DMS153 (cell line): Measurements from ENCODE around the gene CDA.

ENCODE experiments used
- DNase-seq: peaks from one replicate; lab custom pipeline; 2025; lab: John Stamatoyannopoulos, UW

CDA gene

GRCh38 chr1:20588634-20589225 lies at the start of gene CDA:
Gene CDA, plus strand, starts transcription at chr1:20589097. Its CDS starts 33 bp downstream, at chr1:20589130.
- no peak for DNase-seq

GRCh38 chr1:20540281-20540680 lies 48.6 kb upstream of the CDA start:
- DNase-seq = no peak

- DNase-seq = no peak
These were observed 42.3 kb upstream of the CDA start for GRCh38 chr1:20546637-20547036.

GRCh38 chr1:20551161-20551560 lies 37.7 kb upstream of the CDA start:
- no peak for DNase-seq

GRCh38 chr1:20551945-20552727 lies 36.8 kb upstream of the CDA start, which contains the start of gene FAM43B:
Gene FAM43B, plus strand, starts transcription at chr1:20552573. Its CDS starts 401 bp downstream, at chr1:20552974.
- DNase-seq = no peak

- DNase-seq = no peak
These were observed 36.0 kb upstream of the CDA start for GRCh38 chr1:20552728-20553445.

GRCh38 chr1:20555025-20555757 lies 33.7 kb upstream of the CDA start:
- DNase-seq = no peak

GRCh38 chr1:20555758-20556120 lies 33.2 kb upstream of the CDA start:
- DNase-seq = no peak

- DNase-seq = no peak
These were observed 30.7 kb upstream of the CDA start for GRCh38 chr1:20558191-20558590.

- DNase-seq = no peak
These were observed 27.9 kb upstream of the CDA start for GRCh38 chr1:20560966-20561365.

DNA sequence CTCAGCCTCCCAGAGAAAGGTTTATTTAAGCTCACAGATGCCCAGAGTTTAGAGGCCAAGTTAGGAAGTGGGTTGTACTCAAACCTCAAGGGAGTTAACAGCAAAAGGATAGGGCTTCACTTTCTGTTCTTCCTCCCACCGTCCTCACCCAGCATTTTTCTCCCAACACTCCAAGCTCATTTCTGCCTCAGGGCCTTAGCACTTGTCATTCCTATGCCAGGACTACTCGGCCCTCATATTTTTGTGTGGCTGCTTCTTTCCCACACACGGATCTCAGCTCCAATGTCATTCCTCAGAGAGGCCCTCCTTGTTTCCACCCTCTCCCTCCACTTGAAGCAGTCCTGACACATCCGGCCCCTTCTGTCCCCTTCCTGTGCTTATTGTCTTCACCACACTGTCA lies 23.7 kb upstream of the CDA start:
- no peak for DNase-seq

- no peak for DNase-seq
These were observed 19.3 kb upstream of the CDA start for GRCh38 chr1:20569523-20570098.

- DNase-seq = no peak
These were observed 17.5 kb upstream of the CDA start for GRCh38 chr1:20571427-20571826.

GRCh38 chr1:20573987-20574386 lies 14.9 kb upstream of the CDA start:
- DNase-seq = no peak

DNA sequence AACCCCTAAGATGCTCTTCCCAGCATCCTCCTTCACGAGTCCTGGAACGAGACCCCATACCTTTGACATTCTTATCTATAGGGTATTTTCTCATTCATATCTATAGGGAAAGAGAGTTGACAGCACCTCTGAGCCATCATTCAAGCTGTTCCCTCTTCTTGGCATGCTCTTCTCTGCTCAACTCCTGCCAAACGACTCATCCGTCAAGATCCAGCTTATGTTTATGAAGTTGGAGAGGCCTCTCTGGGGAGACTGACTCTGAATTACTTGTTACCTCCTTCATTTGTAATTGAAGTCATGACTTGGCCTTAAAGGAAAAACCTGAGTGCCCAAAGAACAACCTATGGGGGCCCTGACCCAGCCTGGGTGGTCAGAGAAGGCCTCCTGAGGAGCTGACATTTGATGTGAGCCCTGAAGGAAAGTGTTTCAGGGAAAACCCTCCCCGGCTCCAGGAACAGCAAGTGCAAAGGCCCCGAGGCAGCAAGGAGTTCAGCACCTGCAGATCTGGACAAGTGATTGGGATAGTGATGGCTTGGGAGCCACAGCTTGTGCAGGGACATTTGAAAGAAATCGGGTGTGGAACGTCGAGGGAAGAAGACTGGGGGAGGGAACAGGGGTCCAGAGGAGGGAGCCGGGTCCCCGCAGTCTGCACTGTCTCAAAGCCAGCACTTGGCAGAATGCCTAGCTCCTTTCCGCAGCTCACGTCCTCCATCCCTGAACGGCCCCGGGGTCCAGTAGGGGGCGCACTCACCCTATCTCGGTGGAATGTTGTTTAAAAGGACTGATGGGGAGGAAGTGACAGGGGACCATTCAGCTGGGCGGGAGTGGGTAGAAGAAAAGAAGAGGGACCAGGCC lies 14.0 kb upstream of the CDA start:
- no peak for DNase-seq

GRCh38 chr1:20575541-20576336 lies 13.2 kb upstream of the CDA start:
- DNase-seq = no peak

- no peak for DNase-seq
These were observed 10.8 kb upstream of the CDA start for GRCh38 chr1:20578062-20578461.

- no peak for DNase-seq
These were observed 10.0 kb upstream of the CDA start for GRCh38 chr1:20578721-20579395.

GRCh38 chr1:20584890-20585289 lies 4.0 kb upstream of the CDA start:
- peak; percentile 27 for DNase-seq
